ENCODE measurements around the gene POLR2F.

- TF ChIP-seq POLR2A (IDR thresholded peaks at IDR 0.05) (no peak), CTCF (IDR thresholded peaks at IDR 0.05) (no peak)
Observed at GRCh38 chr22:37923927-37924326, 29.6 kb upstream of the POLR2F start.

Measured in body of pancreas (tissue), 4 donors.